ENCODE measurements around the gene ARHGEF37.
"Not testable (repeated sequence)": the region's sequence is repeated elsewhere in the genome, so short reads cannot be mapped to it uniquely, and the experiment has no call there.

ARHGEF37 gene

GRCh38 chr5:149630337-149630736, 49.0 kb downstream of the ARHGEF37 start:
- no peak for DNase-seq

DNA sequence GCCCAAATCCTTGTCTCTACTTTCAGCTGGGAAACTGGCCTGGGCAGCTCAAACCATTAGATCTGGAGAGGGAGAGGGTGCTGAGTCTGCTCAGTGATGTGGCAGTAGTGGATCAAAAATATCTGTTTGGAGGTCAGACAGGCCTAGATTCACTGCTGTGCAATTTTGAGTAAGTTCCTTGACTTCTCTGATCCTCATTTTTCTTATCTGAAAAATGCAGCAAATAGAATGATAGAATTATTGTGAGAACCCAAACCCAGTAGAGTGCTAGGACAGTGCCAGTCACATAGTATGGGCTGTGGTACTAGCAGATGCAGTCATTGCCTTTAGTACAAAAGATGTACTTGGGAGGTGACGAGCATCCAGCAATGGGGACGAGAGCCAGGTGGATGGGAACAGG, 50.2 kb downstream of the ARHGEF37 start:
- DNase-seq = no peak

DNA sequence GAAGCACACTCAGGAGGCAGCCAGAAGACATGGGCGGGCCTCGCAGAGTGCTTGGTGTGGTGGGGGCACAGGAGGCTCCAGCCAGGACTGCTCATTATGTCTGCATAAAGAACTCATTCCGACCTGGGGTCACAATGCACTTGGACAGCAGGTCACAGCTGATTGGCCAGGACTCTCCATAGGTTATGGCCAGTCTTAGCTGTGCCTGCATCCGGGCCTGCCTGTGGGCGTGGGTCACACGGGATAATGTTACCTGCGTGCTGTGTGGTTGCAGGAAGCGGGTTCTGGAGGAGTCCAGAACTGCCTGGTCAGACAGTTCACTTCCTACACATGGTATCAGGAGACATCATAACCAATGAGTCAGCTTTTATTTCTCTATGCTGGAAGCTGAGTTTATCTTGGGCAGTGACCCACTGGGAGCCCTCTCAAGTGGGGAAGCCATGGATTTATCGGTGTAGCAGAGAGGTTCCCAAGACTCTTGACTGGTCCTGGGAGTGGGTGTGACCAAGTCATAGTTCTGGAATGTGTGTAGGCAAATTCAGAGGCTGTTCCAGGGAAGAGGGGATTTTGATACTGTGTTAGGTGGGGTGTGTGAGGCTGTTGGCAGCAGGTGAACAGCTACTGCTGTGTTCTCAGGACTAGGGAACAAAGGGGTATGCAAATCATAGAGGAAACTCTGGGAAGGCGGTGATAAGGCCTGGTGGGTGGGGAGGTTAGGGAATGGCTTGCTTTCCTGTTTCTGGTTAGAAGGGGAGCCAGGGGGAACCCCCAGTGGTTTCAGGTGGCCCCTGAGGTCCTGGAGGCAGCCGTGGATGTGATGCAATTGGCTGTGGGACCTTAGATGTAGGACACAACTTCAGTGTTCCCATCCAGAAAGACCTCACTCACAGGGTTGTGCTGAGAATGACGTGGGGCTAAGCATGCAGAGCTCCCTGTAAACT, 51.3 kb downstream of the ARHGEF37 start:
- DNase-seq = no peak

GRCh38 chr5:149633476-149634350, 52.4 kb downstream of the ARHGEF37 start:
- DNase-seq = no peak

DNA sequence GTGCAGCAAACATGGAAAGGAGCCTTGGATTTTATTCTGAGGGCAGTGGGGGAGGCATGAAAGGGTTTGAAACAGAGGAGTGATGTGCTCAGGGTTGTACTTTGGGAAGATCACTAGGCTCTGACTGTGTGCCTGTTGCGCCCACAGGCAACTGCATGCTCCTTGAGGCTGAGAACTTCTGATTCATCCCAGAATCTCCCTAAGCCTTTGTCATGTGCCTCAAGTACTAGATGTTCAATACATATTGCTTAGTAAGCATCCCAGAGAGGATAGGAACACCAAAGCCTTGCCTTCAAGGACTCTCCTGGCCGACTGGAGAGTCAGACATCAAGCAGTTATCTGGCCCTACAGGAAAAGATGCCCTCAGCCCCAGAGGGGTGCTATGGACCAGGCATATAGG, 54.1 kb downstream of the ARHGEF37 start:
- no peak for DNase-seq

DNA sequence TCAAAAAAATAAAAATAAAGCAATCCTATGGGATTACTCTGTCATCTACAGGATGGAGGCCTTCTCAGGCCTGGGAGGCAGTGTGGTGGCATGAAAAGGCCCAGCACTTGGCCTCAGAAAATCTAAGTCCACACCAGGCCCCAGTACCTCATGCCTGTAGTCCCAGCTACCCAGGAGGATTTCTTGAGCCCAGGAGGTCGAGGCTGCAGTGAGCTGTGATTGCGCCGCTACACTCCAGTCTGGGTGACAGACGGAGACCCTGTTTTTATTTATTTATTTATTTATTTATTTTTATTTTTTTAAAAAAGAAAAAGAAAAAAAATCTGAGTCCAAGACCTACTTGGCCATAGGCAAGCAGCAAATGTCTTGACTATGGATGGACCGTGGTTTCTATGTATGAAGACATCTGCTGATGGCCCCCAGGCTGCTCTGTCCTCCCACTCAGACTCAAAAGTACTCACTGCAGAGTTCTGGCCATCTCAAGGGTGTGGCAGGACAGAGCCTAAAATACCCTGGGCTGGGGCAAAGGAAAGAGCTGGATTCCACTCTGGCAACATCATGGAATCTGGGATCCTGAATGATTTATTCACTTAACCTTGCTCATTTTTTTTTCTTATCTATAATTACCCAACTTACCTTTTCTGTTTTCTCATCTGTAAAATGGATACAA, 55.0 kb downstream of the ARHGEF37 start:
- DNase-seq = no peak

DNA sequence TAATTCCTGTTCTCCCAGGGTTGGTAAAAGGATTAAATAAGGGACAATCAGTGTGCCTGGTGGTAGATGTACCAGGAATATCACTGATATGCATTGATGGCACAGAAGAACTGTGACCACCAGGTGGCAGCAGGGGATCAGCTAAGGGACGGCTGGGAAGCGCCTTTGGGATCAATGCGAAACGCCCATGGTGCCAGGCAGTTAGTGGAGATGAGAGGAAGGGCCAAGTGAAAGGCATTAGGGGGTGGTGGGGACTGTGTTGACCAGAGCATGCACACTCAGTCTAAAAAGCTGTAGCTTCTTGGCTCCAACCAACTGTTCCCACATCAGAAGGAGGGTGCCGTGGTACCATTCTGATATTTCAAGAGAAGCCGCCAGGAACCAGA, 55.6 kb downstream of the ARHGEF37 start:
- DNase-seq = peak; percentile 88

DNA sequence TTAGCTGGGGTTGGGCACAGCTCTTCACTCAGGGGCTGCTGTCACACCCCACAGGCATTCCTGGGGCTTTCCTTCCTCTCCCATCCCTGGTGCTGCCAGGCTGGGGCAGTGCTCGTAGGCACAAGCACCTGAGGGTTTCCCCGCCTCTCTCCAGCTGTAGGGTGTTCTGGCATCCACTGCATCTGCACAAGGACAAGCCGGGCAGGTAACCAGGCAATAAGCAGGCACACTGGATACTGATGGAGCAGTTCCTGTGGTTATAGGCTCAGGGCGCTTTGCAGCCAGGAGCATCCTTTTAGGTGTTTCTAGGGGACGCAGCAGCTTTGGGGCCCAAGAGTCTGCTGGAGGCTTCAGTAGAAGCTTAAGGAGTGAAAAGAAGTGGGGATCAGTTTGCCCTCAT, 56.8 kb downstream of the ARHGEF37 start:
- DNase-seq = no peak

- no peak for DNase-seq
Observed at GRCh38 chr5:149638546-149639241, 57.4 kb downstream of the ARHGEF37 start.

- no peak for DNase-seq
Observed at GRCh38 chr5:149639737-149640136, 58.4 kb downstream of the ARHGEF37 start.

DNA sequence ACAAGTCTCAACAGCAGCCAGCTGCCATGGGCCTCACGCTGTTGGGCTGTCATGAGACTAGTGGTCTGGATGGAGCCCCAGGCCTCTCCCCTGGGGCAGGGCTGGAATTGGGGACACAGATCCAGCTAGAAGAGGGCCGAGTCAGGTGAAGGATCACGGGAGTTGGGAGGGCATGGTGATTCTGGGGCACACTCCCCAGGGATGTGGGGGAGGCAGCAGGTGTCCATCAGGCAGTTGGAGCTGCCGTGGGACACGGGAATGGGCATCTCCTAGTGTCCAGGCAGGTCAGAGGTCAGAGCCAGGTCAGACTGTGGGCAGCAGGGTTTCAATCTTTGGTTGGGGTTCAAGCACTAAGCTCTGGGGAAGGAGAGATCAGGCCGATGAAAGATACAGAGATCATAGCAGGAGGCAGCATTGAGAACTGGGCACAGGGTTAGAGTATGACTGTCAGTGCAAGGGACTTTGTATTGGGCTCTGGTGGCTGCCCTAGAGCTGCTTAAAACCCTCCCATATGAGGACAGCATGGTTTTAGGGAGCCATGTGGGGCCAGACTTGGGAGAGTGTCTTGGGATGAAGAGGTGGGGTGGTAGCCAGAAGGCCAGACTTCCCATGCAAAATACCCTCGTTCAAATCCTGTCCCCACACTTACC, 59.2 kb downstream of the ARHGEF37 start:
- DNase-seq = no peak

DNA sequence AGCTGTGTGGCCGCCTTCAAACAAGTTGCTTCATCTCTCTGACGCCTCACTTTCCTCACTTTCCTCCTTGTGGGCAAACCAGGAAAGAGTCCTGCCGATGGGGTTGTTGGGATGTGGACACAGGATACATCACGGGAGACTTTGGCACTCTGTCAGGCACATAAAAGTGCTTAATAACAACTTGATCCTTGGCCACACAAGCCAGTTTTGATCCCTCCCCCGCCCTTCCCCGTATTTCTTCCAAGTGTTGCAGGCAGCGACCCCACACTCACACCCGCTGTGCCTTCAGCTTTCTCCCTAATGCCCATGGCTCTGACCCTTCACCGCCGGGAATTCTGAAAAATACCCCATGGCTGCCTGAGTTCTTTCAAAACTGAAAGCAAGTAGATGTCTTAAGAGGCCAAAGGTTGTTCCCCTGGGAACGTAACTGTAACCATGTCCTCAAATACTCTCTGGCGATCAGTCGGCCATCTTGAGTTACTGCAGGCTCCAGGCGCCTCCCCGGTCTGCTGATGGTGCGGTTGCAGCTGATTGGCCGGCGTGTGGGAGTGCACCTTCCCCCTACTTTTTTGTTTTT, 59.8 kb downstream of the ARHGEF37 start:
- DNase-seq = no peak

DNA sequence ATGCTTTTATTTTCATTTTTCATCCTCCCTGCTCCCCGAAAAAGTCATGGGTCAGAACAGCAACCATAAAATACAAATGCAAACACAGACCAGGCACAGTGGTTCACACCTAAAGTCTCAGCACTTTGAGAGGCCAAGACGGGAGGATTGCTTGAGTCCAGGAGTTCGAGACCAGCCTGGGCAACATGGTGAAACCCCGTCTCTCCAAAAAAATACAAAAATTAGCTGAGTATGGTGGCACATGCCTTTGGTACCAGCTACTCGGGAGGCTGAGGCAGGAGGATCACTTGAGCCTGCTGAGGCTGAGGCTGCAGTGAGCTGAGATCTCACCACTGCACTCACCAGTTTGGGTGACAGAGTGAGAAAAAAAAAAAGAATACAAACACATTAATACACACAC, 60.3 kb downstream of the ARHGEF37 start:
- DNase-seq = no peak

- no peak for DNase-seq
Observed at GRCh38 chr5:149643781-149644180, 62.5 kb downstream of the ARHGEF37 start.

GRCh38 chr5:149644629-149645028, 63.3 kb downstream of the ARHGEF37 start:
- no peak for DNase-seq

GRCh38 chr5:149645236-149645635, 63.9 kb downstream of the ARHGEF37 start:
- DNase-seq = no peak

GRCh38 chr5:149645725-149646124, 64.4 kb downstream of the ARHGEF37 start:
- no peak for DNase-seq

DNA sequence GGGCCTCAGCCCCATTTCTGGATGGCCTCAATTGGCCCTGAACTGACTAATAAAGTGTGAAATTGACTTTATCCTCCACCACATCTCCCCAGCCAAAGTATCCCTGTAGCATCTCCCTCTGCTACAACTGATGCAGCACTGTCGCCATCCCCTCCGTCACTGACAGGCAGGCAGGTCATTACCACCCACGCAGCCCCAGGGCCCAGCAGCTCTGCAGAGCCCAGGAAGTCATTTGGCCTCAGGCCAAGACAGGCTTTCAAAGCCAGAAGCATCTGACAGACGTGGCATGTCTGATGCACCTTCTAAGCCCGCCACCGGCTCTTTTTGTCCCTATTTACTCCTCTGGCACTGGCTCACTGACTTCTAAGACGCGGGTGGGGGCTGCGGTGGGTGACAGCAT, 65.3 kb downstream of the ARHGEF37 start:
- DNase-seq = no peak

DNA sequence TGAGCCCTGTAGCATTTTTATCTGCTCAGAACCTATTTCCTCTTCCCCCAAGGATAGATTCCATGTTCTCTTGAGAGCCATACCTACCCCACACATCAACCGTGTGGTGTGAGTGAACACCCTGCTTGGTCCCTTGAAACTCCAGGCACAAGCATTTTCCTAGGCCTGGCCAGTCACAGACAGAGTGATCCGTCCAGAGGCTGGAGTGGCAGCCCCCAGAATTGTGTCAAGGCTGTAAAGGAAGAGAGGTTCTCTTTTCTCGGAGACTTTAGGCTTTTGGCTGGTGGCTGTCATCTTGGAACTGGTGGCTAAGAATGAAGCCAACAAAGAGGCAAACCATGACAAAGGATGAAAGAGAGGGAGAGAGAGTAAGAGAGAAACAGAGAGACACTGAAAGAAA, 66.0 kb downstream of the ARHGEF37 start:
- DNase-seq = no peak

GRCh38 chr5:149648464-149649393, 67.4 kb downstream of the ARHGEF37 start:
- DNase-seq = not testable (repeated sequence)

DNA sequence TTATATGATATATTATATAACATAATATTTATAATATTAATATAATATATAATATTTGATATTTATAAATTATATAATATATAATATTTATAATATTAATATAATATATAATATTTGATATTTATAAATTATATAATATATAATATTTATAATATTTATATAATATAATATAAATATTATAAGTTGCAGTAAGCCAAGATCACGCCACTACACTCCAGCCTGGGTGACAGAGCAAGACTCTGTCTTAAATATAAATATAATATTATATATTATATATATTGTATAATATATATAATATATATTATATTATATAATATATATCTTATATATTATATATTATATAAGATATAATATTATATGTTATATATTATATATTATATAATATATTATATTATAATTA, 68.4 kb downstream of the ARHGEF37 start:
- DNase-seq = not testable (repeated sequence)

Data from right hindlimb (tissue), 1 donor.